Smooth muscle cell (in vitro differentiated cells): Measurements from ENCODE around the gene TEAD1. TPM values are rescaled to one million over a fixed set of nuclear protein-coding genes. Genes with fewer than 3 reads are reported as not detected.
A peak's percentile ranks its signal among the peaks of the same experiment; 100 is the strongest.

Experiments
- DNase-seq: peaks from one replicate; lab custom pipeline; 2025; ENCODE audit not compliant: unreplicated experiment; lab: John Stamatoyannopoulos, UW
- H2AFZ ChIP-seq: fragments of 200-600 bp; sonication (generic); 2 replicates; pipeline ENCODE4 v1.6.0; 2016; ENCODE audit warnings: antibody characterized with exemption, low read depth, mild to moderate bottlenecking
- H3F3A ChIP-seq: fragments of 200-600 bp; sonication (generic); 2 replicates; pipeline ENCODE4 v1.6.0; 2017; ENCODE audit warnings: antibody characterized with exemption, low read depth
- H3K27ac ChIP-seq: fragments of 200-600 bp; sonication (generic); 2 replicates; pipeline ENCODE4 v1.5.1; 2016; ENCODE audit warnings: low read depth, mild to moderate bottlenecking
- H3K27me3 ChIP-seq: fragments of 200-600 bp; sonication (generic); 2 replicates; pipeline ENCODE4 v1.6.1; 2016; ENCODE audit warnings: low read depth, mild to moderate bottlenecking
- H3K36me3 ChIP-seq: fragments of 200-600 bp; sonication (generic); 2 replicates; pipeline ENCODE4 v1.5.1; 2016; ENCODE audit warnings: low read depth
- H3K4me1 ChIP-seq: fragments of 200-600 bp; sonication (generic); 2 replicates; pipeline ENCODE4 v1.5.1; 2016; ENCODE audit warnings: low read depth
- H3K4me2 ChIP-seq: fragments of 200-600 bp; sonication (generic); 2 replicates; pipeline ENCODE4 v1.6.0; 2016; ENCODE audit warnings: mild to moderate bottlenecking
- H3K4me3 ChIP-seq: fragments of 200-600 bp; sonication (generic); 2 replicates; pipeline ENCODE4 v1.5.1; 2016; ENCODE audit warnings: mild to moderate bottlenecking
- H3K79me2 ChIP-seq: fragments of 200-600 bp; sonication (generic); 2 replicates; pipeline ENCODE4 v1.6.0; 2016; ENCODE audit warnings: low read depth, mild to moderate bottlenecking
- H3K9ac ChIP-seq: fragments of 200-600 bp; sonication (generic); 2 replicates; pipeline ENCODE4 v1.6.0; 2016; ENCODE audit warnings: low read depth
- H3K9me3 ChIP-seq: fragments of 200-600 bp; sonication (generic); replicated peaks from 2 replicates; pipeline ENCODE4 v1.5.1; 2016; ENCODE audit warnings: low read depth
- H4K20me1 ChIP-seq: fragments of 200-600 bp; sonication (generic); 2 replicates; pipeline ENCODE4 v1.6.0; 2016; ENCODE audit warnings: low read depth
- WGBS: methylation state at CpG from one replicate; pipeline ENCODE4 v1.1.7; 2016; ENCODE audit warnings: low lambda C conversion rate; 5-methylcytosine and 5-hydroxymethylcytosine counted together
- polyA plus RNA-seq: library from polyadenylated mRNA; unstranded; fragments of >200 nt; fragmentation: Nextera tagmentation; extraction: Ambion mirVana; gene quantifications from 2 replicates; pipeline ENCODE4 v1.2.1, GENCODE V29; 2016
- total RNA-seq: library from RNA; depleted of rRNA; stranded (reverse); fragments of >200 nt; gene quantifications from 2 replicates; pipeline ENCODE4 v1.2.3, GENCODE V29; 2014
- TF ChIP-seq, protein P1 (sequence below): fragments of 200-600 bp; sonication (generic); IDR thresholded peaks from 2 replicates; pipeline ENCODE4 v1.5.1; 2017; ENCODE audit warnings: borderline replicate concordance, mild to moderate bottlenecking, antibody characterized with exemption; ENCODE audit not compliant: insufficient read depth, poor library complexity, severe bottlenecking

Gene TEAD1
- total and polyA plus RNA-seq, 2 experiments from 2014 or later: 63.0 to 181 TPM

DNA sequence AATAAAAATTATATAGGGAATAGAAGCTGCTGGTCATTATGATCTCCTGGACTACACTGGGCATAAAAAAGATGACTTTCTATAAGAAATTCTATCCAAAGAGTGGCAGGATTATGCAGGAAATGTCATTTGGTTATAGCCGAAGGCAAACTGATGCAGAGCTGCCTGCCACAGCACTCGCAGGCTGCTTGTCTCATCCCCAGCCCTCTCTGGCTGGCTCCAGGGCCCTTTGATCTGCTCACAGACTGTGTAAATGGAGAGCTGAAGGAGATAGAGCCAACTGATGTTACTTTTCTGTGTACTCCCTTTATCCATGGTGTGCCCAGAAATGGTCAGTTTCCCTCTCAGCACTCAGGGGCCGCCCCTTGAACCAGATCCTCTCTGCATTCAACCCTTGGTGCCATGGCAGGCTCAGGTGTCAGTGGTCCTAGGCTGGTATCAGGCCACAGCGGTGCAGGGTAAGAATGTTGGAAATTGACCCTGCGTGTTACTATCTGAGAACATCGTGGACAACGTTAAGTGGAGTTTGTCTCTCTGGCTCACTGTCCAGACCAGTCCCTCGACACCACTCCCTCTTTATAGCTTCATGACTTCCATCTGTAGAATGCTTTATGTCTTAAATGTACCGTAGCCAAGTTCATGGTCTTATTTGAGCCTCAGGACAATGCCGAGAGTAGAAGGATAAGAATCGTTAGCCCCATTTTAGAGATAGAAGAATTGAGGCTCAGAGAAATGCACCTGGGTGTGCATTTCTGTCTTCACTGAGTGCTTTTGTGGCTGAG is 27.8 kb downstream of the TEAD1 start:
- no peaks in the 10 kb centered on the region for H3K36me3 ChIP-seq
- no peak overlapping the region for H3K4me3 ChIP-seq
- 58% methylated on average over 11 of the region's 11 CpGs for WGBS
- peaks cover 63% of the 10 kb centered on the region for H4K20me1 ChIP-seq
- H3K27ac ChIP-seq: peak overlapping the region; percentile 99
- peaks cover 100% of the 10 kb centered on the region for H3K79me2 ChIP-seq
- TF ChIP-seq, protein P1, sequence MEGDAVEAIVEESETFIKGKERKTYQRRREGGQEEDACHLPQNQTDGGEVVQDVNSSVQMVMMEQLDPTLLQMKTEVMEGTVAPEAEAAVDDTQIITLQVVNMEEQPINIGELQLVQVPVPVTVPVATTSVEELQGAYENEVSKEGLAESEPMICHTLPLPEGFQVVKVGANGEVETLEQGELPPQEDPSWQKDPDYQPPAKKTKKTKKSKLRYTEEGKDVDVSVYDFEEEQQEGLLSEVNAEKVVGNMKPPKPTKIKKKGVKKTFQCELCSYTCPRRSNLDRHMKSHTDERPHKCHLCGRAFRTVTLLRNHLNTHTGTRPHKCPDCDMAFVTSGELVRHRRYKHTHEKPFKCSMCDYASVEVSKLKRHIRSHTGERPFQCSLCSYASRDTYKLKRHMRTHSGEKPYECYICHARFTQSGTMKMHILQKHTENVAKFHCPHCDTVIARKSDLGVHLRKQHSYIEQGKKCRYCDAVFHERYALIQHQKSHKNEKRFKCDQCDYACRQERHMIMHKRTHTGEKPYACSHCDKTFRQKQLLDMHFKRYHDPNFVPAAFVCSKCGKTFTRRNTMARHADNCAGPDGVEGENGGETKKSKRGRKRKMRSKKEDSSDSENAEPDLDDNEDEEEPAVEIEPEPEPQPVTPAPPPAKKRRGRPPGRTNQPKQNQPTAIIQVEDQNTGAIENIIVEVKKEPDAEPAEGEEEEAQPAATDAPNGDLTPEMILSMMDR: no peak
- H3F3A ChIP-seq: peaks cover 3% of the 10 kb centered on the region
- peaks cover 66% of the 10 kb centered on the region for H3K4me1 ChIP-seq
- no peak overlapping the region for H2AFZ ChIP-seq
- peak overlapping the region; percentile 70 for H3K4me2 ChIP-seq
- H3K9ac ChIP-seq: peak overlapping the region; percentile 5
- no peaks in the 10 kb centered on the region for H3K27me3 ChIP-seq
- DNase-seq: no peak
- no peaks in the 10 kb centered on the region for H3K9me3 ChIP-seq

GRCh38 chr11:12702999-12703453 is 28.8 kb downstream of the TEAD1 start:
- Histone ChIP-seq H3K27me3 (no peaks in the 10 kb centered on the region), H3K4me1 (peaks cover 67% of the 10 kb centered on the region), H3K9ac (no peak overlapping the region), H4K20me1 (peaks cover 73% of the 10 kb centered on the region), H3K79me2 (peaks cover 100% of the 10 kb centered on the region), H3K4me2 (peak overlapping the region; percentile 41), H3K36me3 (no peaks in the 10 kb centered on the region), H3K9me3 (no peaks in the 10 kb centered on the region), H3F3A (peaks cover 3% of the 10 kb centered on the region), H2AFZ (no peak overlapping the region), H3K27ac (peak overlapping the region; percentile 99), H3K4me3 (no peak overlapping the region)
- no peak for DNase-seq
- TF ChIP-seq, protein P1: no peak
- WGBS: 52% methylated on average over 4 of the region's 4 CpGs

DNA sequence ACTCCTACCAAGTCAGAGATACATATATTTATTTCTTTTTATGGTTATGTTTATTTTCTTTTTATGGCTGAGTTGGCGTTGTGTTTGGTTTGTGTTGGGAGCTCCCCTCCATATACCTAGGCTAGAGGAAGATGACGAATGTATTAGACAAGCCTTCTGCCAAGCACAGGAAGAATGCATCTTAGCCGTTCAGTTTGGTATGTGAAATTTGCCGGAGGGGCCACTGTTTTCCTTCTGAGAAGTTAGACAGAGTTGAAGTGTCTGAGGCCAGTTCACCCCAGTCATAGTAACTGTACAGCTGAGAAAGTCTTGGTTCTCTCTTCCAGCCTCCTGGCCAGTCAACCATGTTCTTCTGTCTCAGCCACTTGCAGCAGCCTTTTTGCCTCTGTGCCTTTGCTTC is 29.8 kb downstream of the TEAD1 start:
- 30% methylated on average over 4 of the region's 4 CpGs for WGBS
- Histone ChIP-seq H3K9ac (no peak overlapping the region), H3K4me2 (peak overlapping the region; percentile 41), H3K27me3 (no peaks in the 10 kb centered on the region), H4K20me1 (peaks cover 84% of the 10 kb centered on the region), H3K27ac (peak overlapping the region; percentile 99), H3K9me3 (no peaks in the 10 kb centered on the region), H3F3A (peaks cover 3% of the 10 kb centered on the region), H3K36me3 (no peaks in the 10 kb centered on the region), H2AFZ (no peak overlapping the region), H3K4me1 (peaks cover 61% of the 10 kb centered on the region), H3K4me3 (no peak overlapping the region), H3K79me2 (peaks cover 100% of the 10 kb centered on the region)
- no peak for DNase-seq
- TF ChIP-seq, protein P1: no peak
